ENCODE results near the gene SLC22A31.

- no peak for TF ChIP-seq CTCF (IDR thresholded peaks at IDR 0.05)
- no peak for TF ChIP-seq POLR2A (IDR thresholded peaks at IDR 0.05)
These were observed 27.7 kb downstream of the SLC22A31 start for GRCh38 chr16:89172528-89173173.
